H1 (cell line): ENCODE results near the gene MIEN1. TPM values are rescaled to one million over a fixed set of nuclear protein-coding genes. Genes with fewer than 3 reads are reported as not detected.

Experiments
- NRF1 ChIP-seq: IDR thresholded peaks from 2 replicates; pipeline ENCODE4 v1.6.1; 2011; ENCODE audit warnings: mild to moderate bottlenecking, low read depth, low read length, improper control_type of control experiment
- SIN3A ChIP-seq, 2 experiments: IDR thresholded peaks in 1 of 2; conservative IDR thresholded peaks in 1 of 2; 2 replicates each; pipeline ENCODE4 v1.6.1; 2011 to 2012; ENCODE audit warnings: low read length in 2 of 2, improper control_type of control experiment in 1 of 2, low read depth in 1 of 2, mild to moderate bottlenecking in 1 of 2
- polyA plus RNA-seq, 7 experiments: library from polyadenylated mRNA; depleted of rRNA in 3 of 7; stranded (reverse) in 5 of 7; unstranded in 2 of 7; fragments of >200 nt in 5 of 7; fragments of 200-250 nt in 2 of 7; gene quantifications; 1 replicate in 5 of 7; 2 replicates in 1 of 7; 4 replicates in 1 of 7; pipeline versions ENCODE4 v1.2.1 to v1.2.3, GENCODE V29; 2011 to 2013; ENCODE audit warnings: missing spikeins in 2 of 7, mixed read lengths in 2 of 7
- total RNA-seq: library from RNA; stranded (reverse); fragmentation: NEBNext Ultra II Directional; extraction: Animal tissue kit (Norgen Biotek cat#: 25700); gene quantifications from 2 replicates; pipeline ENCODE4 v1.2.1, GENCODE V29; 2021

Gene MIEN1
- total and polyA plus RNA-seq, 2 of the 8 experiments (the other 6 are each of a cell fraction or from before 2014, with no cell fraction given), result 29.6 to 54.9 TPM

DNA sequence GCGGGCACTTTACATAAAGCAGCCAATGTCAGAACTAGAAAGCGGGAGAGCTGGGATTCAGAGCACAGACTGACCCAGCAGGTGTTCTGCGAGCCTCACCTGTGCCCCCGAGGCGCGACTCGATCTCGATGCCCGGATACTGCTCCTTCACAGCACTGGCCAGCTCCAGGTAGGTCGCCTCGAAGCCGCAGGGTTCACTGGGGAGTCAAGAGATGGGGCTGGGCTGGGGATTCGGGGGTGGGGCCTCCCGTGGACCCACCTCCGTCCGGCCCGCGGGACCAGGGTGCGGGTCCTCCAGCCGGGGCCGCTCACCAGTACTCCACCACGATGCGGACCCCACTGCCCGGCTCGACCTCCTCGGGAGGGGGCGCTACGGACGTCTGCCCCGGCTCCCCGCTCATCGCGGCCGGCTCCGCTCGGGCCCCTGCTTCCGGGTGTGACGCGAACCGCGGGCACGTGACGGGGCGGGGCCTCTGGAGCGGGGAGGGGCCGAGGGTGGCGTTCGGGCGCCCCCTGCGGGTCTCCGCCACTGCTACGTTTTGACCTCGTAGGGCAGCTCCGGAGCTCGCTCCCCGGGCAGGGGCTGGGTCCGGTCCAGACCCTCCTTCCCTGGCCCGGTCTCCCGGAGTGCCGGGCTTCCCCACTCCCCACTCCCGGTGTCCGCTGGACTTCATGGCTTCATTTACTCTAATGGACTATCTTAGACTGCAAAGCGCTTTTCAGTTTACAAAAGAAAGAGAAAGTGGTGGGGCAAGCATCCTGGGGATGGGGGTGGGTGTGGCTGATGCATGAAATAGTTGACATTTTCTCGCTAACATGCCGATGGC, at the start of gene MIEN1 (continued):
- TF ChIP-seq SIN3A (conservative IDR thresholded peaks at IDR 0.05 in 1 of 2, IDR thresholded peaks at IDR 0.05 in 1 of 2; ENCODE audit: low read depth in 1 of 2, low read length in 2 of 2), result peak in 1 of 2 experiments; percentile 56; a peak in 1 of 4 replicates
- no peak for TF ChIP-seq NRF1
